GM21529 (cell line): Measurements from ENCODE around the gene MRPL1.

Source experiments
- ATAC-seq: cut with Tn5 transposase; IDR thresholded peaks from one replicate; pipeline ENCODE4 v1.9.1; 2021; ENCODE audit not compliant: unreplicated experiment

Gene MRPL1

GRCh38 chr4:77862478-77863216 is at the start of gene MRPL1:
Gene MRPL1 (plus strand): TSS chr4:77862830. CDS start chr4:77862849, 19 bp downstream.
- peak; percentile 83 for ATAC-seq

- no peak for ATAC-seq
Measured at GRCh38 chr4:77815636-77816035, 47.0 kb upstream of the MRPL1 start.

GRCh38 chr4:77816546-77816945 is 46.1 kb upstream of the MRPL1 start:
- ATAC-seq = no peak

GRCh38 chr4:77817304-77818072 is 45.1 kb upstream of the MRPL1 start:
- ATAC-seq = no peak

- peak; percentile 28 for ATAC-seq
Measured at GRCh38 chr4:77818073-77818601, 44.5 kb upstream of the MRPL1 start.

GRCh38 chr4:77818602-77819403 is 43.8 kb upstream of the MRPL1 start, which contains the start of gene CNOT6L:
Gene CNOT6L (minus strand): TSS chr4:77819368. CDS start chr4:77819308, 60 bp downstream.
- ATAC-seq = peak; percentile 28

- ATAC-seq = peak; percentile 15
Measured at GRCh38 chr4:77819404-77819842, 43.2 kb upstream of the MRPL1 start.

- ATAC-seq = peak; percentile 72
Measured at GRCh38 chr4:77819843-77820648, 42.6 kb upstream of the MRPL1 start.

GRCh38 chr4:77820649-77821561 is 41.7 kb upstream of the MRPL1 start:
- ATAC-seq = no peak

GRCh38 chr4:77821775-77822174 is 40.9 kb upstream of the MRPL1 start:
- no peak for ATAC-seq

- no peak for ATAC-seq
Measured at GRCh38 chr4:77826275-77826674, 36.4 kb upstream of the MRPL1 start.

- ATAC-seq = peak; percentile 85
Measured at GRCh38 chr4:77827343-77827742, 35.3 kb upstream of the MRPL1 start.

GRCh38 chr4:77833126-77833724 is 29.4 kb upstream of the MRPL1 start:
- no peak for ATAC-seq

GRCh38 chr4:77834403-77834802 is 28.2 kb upstream of the MRPL1 start:
- no peak for ATAC-seq

- no peak for ATAC-seq
Measured at GRCh38 chr4:77843628-77844027, 19.0 kb upstream of the MRPL1 start.

- no peak for ATAC-seq
Measured at GRCh38 chr4:77844363-77844762, 18.3 kb upstream of the MRPL1 start.

- no peak for ATAC-seq
Measured at GRCh38 chr4:77845400-77845799, 17.2 kb upstream of the MRPL1 start.

- ATAC-seq = no peak
Measured at GRCh38 chr4:77845929-77846328, 16.7 kb upstream of the MRPL1 start.

- ATAC-seq = no peak
Measured at GRCh38 chr4:77848508-77848907, 14.1 kb upstream of the MRPL1 start.
